ENCODE measurements around the gene POLDIP3.
"Not testable (repeated sequence)": the region's sequence is repeated elsewhere in the genome, so short reads cannot be mapped to it uniquely, and the experiment has no call there.

Gene POLDIP3

DNA sequence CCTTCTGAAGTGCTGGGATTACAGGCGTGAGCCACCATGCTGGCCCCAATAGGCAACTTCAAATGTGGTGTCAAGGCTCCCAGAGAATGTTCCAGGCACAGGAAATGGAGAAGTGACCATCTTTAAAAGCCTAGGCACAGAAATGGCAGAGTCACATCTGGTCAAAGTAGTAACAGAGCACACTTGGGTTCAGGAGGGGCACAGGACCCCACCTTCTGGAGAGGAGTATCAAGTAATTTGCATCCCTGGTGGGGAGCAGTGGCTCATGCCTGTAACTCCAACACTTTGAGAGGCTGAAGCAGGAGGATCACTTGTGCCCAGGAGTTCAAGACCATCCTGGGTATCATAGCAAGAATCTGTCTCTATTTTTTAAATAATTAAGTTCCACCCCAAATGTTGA, 31.7 kb downstream of the POLDIP3 start:
- DNase-seq, result no peak

DNA sequence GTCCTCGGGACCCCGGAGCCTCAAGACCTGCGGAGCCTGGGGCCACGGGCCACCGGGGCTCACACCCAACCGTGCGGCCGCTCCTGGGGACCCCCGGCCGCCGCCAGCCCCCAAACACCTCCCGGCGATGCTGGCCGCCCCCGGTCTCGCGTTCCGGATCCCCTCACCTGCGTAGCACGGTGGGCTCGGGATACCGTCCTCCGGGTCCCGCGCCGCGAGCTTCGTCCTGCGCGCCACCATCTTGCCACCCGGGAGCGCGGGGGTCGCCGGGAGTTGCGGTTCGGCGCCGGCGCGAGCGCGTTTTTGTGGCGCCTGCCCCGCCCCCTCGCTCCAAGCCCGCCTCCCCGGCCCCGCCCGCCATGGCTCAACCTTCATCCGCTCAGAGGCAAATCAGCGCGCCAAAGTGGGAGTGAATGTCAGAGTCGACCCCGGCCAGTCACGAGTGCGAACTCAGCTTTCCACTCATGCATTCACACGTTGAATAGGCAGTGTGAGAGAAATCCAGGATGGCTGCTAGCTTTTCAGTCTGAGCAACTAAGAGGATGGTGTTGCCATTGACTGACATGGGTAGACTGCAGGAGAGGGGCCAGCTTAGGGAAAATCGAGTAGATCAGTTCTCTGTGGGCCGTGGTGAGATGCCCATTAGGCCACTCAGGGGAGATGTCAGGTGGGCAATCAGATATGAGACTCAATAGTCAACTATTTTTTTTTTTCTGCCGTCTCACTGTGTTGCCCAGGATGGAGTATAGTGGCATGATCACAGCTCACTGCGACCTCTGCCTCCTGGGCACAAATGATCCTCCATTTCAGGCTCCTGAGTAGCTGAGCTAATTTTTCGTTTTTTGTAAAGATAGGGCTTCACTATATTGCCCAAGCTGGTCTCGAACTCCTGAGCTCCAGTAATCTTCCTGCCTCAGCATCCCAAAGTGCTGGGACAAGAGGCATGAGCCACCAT, 32.6 kb downstream of the POLDIP3 start:
- DNase-seq, result peak; percentile 80

DNA sequence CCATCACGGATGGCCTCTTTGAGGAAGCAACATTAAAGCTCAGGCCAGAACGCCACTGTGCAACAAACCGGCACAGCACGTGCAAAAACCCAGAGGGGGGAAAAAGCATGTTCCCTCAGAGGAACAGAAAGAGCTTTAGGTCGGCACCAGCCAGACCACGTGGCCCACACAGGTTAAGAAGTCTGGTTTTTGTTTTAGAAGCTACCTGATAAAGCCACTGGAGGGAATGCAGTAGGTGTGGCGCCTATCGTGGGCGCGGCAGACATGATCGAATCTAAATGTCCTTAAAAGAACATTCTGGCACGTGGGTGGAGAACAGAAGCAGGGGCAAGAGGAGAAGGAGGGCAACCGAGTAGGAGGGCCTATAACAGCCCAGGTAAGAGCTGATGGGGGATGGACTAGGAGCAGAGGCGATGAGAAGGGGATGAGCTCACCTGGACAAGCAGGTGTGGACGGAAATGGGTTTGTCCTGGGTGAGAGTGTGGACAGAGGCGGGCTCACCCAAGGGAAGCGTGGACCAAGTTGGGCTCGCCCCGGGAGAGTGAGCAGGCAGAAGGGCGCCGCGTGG, 33.4 kb downstream of the POLDIP3 start:
- peak; percentile 2 for DNase-seq

DNA sequence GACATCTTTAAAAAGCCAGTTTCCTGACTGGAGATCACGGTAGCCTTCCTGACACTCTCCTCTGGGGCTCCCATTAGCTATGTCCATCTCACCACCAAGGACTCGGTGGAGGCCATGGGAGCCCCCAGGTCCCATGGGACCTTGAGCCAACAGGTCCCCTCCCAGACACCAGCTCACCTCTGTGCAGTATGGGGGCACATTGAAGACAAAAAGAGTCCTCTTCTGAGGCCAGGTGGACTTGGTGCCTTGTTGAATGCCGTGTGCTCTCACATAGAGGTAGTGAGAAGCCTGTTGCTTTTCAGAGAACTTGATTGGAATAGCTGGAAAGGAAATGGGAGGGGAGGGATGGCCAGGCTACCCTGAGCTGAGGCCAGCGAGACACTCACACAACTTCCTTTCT, 34.6 kb downstream of the POLDIP3 start:
- DNase-seq, result not testable (repeated sequence)

DNA sequence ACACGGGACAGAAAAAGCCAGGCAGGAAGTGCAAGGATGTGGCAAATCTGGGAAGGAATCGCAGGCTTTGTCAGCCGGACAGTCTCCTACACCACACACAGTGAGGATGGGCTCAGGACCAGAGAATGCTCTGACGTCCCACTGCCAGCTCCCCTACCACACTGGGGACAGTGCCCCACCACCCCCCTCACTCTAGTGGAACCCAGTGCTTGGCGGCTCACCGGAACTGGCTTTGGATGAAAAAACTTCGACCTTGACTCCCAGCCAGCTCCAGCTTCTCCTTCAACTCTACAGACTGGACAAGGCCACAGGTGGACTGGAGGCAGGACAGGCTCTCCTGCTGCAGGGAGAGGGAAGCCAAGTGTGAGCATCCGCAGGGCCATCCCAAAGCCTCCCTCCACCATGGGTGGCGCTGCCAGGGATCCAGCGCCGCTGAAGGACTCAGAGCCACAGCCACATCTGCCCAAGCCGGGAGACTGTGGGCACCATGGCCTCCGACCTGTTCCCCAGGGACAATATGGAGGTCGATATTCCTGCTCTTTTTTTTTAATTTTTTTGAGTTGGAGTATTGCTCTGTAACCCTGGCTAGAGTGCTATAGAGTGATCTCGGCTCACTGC, 37.0 kb downstream of the POLDIP3 start:
- no peak for DNase-seq

DNA sequence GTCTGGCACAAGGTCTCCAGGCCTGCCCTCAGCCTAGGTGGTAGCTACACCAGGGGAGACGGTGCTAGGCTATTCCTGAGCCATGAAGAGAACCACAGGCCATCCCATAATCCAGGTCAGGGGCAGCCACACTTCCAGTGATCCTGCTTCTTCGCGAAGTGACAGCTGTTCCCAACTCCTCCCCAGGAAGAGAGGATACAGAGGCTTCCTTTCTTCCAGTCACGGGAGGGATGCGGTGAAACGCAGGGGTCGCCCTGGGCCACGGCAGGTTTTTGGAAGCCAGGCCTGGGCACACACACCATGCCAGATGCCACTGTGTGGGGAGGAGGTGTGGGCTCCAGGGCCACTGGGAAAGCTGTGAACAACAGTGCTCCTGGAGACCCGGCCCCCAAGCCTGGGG, 37.5 kb downstream of the POLDIP3 start:
- not testable (repeated sequence) for DNase-seq

DNA sequence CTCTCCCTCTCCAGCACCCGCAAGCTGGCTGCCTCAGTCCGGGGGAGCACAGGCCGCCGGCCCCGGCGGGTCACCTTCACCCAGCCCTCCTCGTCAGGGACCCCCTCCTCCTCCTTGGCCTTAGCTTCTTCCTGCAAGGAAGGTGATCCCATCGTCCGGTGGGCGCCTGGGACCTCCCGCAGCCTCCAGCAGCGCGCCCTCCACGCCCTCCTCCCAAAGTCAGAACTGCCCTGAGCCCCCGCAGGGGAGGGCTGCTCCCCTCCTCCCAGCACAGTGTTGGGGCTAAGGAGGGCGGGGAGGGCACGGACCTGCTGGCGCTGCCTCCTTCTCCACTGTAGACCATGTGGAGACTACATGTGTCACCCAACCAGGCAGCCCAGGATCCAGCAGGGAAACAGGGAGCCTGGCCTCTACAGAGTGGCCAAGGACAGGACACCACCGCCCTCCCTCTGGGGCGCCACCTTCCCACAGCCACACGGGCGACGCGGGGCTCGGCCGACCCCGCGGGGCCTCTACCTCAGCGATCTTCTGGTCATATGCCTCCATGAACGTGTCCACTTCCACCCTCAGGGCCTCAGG, 38.6 kb downstream of the POLDIP3 start:
- not testable (repeated sequence) for DNase-seq

DNA sequence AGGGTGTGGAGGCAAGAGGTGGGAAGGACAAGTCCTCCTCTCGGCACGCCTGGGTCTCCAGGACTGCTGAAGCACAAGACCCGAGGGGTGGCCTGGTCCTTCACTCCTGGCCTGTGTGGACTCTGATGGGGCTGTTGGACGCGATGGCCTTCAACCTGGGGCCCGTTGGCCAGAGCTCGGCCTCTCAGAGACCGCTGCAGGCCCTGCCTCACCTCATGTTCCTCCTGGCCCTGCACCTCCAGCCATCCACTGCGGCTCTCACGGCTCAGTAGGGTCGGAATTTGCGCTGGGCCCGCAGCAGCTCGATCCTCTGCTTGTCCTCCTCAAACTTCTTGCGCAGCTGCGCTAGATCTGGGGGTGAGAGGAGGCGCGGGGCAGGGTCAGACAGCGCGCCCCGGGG, 40.2 kb downstream of the POLDIP3 start:
- not testable (repeated sequence) for DNase-seq

DNA sequence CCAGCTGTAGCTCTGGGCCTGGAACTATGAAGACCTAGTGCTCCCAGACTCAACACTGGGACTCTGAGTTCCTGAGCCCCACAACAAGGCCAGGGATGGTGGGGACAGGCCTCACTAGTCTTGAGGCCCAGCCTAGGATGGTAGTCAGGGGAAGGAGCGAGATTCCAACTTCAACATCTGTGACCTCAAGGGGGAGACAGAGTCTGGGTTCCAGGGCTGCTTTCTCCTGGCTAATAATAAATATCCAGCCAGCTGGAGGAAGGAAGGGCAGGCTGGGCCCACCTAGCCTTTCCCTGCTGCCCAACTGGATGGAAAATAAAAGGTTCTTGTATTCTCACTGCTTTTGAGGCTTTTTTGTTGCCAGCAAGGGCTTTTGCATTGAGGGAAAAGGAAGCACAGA, 40.6 kb downstream of the POLDIP3 start:
- not testable (repeated sequence) for DNase-seq

DNA sequence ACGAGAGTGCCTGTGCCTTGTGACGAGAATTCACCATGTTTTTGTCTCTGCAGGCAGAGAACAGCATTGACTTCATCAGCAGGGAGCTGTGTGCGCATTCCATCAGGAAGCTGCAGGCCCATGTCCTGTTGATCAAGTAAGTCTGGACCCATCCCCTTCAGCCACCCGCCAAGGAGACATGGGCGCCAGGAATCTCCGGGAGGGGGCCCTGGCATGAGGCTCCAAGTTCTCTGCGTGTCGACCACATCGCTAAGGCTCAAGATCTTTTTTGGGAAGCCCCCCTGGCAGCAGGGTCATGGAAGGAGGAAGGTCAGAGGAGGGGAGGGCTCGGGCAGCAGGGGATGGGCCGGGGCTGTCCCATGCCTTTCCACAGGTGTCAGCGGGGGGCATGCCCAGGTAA, 43.6 kb downstream of the POLDIP3 start:
- DNase-seq, result not testable (repeated sequence)

DNA sequence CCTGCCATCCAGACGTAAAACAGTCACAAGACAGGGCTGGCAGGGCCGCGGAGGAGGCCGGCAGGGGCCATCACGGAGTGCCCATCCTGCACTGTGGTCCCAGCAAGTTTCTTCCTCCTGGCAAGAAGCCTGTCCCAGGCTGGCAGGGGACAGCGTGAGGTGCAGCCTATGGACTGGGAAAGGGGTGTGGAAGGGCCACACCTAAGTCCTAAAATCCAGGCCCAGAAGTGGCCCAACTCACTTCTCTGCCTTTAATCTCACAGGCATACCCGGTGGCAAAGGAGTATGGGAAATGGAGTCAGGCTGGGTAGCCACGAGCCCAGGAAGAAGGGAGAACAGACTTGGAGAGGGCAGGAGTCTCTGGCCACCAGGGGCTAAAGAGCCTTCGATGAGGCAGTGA, 44.1 kb downstream of the POLDIP3 start:
- DNase-seq, result not testable (repeated sequence)

DNA sequence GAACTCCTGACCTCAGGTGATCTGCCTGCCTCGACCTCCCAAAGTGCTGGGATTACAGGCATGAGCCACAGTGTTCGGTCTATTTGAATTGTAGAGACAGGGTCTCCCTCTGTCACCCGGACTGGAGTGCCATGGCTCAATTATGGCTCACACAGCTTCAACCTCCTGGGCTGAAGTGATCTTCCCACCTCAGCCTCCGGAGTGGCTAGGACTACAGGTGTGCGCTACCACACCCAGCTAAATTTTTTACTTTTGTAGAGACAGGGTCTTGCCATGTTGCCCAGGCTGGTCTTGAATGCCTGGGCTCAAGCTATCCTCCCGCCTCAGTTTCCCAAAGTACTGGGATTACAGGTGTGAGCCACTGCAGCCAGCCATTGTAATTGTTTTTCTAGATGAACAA, 46.7 kb downstream of the POLDIP3 start:
- not testable (repeated sequence) for DNase-seq

DNA sequence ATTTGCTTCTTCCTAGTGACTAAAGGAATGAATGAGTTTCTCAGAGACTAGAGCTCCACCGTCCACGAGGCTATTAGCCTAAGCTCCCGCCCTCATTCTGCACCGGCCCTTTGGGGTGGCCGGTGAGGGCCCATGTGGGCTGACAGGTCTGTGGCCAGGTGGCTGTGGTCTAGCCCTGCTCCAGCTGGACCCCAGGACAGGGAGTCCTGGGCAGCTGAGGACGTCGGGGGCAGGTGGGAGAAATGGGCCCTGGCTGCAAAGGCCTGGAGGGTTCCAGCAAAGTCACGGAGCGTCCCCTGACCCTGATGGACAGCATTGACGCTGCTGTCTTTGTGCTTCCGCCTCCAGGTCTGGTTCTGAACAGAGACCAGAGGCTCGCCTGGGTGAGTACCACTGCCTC, 48.7 kb downstream of the POLDIP3 start:
- DNase-seq, result no peak

DNA sequence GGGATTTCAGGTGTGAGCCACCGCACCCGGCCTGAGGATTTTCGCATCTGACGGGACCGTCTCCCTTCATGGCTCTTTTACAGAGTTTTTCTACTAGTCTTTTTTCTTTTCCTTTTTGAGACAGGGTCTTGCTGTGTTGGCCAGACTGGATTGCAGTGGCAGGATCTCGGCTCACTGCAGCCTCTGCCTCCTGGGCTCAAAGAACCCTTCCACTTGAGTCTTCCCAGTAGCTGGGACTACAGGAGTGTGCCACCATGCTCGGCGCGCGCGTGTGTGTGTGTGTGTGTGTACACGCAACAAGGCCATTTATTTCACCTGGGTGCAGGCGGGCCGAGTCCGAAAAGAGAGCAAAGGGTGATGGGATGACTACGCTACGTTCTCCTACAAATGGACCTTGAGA, 50.0 kb downstream of the POLDIP3 start:
- DNase-seq, result no peak

DNA sequence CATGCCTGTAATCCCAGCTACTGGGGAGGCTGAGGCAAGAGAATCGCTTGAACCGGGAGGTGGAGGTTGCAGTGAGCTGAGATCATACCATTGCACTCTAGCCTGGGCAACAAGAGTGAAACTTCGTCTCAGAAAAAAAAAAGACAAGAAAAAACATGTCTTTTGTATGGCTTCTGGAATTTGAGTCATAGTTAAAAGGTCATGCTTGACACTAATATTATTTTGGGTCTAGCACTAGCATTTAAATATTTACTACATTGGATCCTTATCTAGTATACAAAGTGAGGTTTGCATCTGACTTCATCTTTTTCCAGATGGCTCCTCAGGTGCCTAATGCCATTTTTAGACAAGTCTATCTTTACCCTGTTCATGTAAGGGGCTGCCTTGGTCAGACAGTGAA, 50.7 kb downstream of the POLDIP3 start:
- DNase-seq, result not testable (repeated sequence)

DNA sequence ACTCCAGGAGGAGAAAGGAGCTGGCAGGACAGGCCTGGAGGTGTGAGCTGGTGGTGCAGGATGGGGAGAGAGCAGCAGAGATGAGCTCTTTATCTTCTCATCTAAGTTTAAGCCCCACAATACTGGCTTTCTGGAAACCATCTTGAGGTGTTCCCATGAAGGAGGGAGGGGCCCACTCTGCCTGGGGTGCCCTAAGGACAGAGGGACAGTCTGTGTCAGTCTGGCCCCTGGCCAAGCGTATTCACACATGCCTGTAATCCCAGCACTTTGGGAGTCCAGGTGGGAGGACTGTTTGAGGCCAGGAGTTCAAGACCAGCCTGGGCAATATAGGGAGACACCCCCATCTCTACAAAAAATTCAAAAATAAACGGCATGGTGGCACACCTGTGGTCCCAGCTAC, 52.0 kb downstream of the POLDIP3 start:
- DNase-seq, result no peak

DNA sequence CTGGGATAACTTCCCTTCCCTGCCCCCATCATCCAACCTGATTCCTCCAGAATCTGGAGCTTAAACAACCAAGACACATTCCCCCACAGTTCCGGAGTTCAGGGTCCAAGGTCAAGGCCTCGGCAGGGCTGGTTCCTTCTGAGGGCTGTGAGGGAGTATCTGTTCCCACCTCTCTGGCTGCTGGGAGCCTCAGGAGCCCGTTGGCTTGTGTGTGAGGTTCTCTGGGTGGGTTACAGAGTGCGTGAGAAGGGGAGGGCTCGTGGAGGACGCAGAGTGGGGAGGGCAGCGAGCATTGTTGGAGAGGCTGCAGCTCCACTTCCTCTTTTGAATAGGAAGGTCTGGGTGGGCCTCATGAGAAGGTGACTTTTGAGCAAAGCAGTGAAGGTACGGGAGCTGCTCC, 52.4 kb downstream of the POLDIP3 start:
- no peak for DNase-seq

DNA sequence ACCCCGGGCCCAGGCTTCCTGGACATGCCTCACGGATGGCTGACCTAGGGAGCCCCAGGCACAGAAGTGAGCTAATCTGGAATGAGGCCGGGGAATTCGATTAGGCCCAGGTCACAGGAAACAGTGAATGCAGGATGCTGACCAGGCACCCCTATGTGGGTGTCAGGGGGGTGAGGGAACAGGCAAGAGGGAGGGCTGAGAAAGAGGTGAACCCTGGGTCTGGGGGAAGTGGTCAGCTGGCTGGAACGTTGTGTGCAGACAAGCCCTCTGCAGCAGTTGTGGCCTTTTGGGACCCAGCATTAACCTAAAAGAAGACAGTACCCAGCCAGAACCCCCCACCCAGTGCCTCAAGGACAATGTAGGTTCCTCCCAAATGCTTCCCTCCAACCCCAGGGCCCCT, 52.8 kb downstream of the POLDIP3 start:
- no peak for DNase-seq

DNA sequence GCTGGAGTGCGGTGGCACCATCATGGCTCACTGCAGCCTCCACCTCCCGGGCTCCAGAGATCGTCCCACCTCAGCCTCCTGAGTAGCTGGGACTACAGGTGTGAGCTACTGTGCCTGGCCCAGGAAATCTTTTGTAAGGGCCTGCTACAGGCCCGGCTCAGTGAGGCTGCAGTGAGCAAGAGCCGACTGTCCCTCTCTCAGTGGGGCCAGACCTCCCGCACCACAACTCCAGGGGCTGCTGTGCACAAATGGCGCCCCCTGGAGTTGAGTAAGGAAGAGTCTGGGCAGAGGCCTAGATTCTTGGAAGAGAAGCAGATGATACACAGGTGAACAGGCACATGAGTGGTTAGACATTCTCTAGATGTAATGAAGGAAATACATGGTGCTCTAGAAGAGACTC, 53.9 kb downstream of the POLDIP3 start:
- peak; percentile 9 for DNase-seq

DNA sequence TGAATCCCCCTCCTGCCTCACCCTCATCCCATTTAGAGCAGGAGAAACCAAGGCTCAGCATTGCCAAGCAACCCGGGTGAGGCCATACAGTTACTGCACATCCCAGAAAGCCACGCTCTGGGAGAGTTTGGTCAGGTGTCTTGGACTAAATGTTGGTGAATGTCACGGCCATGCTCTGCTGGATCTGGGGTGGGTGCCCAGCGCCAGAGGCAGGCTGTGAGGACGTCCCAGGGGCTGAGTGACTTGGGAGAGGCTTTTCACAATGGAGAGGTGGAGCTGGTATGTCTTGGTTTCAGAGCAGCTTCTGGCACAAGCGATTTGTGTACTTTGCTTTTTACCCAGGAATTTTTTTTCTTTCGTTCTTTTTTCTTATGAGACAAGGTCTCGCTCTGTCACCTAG, 54.3 kb downstream of the POLDIP3 start:
- DNase-seq, result no peak

DNA sequence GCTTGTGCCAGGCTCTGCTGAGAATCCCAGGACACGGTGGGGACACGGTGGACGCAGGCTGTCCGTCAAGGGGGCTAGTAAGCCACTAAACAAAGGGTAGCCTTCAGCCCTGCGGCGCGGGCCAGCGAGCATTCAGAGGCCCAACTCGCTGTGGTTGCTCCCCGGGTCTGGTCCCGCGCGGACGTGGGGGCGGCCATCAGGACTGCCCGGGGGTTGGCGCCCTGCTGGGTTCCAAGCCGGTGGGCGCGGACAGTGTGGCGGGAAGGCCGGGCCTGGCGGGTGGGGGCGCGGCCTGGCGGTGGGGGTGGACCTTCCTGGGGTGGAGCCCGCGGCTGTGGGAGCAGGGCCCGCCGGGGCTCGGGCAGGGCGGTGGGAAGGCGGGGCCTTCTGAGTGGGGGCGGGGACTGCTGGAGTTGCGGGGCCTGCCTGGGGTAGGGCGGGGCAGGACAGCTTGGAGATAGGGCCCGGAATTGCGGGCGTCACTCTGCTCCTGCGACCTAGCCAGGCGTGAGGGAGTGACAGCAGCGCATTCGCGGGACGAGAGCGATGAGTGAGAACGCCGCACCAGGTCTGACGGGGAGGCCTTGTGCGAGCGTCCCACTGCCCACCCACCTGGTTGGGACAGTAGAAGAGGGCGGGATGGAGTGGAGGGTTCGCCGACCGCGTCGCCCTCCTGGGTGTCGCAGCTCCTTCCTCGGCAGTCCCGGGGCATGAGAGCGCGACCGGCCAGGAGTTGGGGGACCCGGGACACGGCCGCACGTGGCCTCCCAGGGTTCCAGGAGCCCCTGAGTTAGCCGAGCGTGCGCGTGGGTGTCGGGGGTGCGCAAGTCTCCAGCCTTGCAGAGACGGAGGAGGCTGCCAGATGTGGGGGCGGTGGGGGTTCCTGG, 61.0 kb downstream of the POLDIP3 start, which contains the start of gene SERHL2:
SERHL2 (plus strand) TSS at position 482 of the 887 bp plus-strand sequence; CDS start at position 547, 65 bp downstream.
- DNase-seq, result peak; percentile 89

DNA sequence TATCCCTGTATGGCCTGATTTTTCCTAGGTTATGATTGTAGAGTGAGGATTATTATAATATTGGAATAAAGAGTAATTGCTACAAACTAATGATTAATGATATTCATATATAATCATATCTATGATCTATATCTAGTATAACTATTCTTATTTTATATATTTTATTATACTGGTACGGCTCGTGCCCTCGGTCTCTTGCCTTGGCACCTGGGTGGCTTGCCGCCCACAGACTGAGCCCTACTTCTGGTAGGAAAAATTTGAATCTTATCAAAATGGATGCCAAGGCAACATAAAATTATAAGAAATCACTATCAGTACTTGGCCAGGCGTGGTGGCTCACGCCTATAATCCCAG, 62.4 kb downstream of the POLDIP3 start:
- DNase-seq, result not testable (repeated sequence)
